Activated CD8-positive, alpha-beta T cell treated with anti-CD3 and anti-CD28 coated beads for 36 hours (primary cell): Measurements from ENCODE around the gene SLC7A6. TPM values are rescaled to one million over a fixed set of nuclear protein-coding genes. Genes with fewer than 3 reads are reported as not detected.

Source experiments
- ATAC-seq: fragments of 200-7000 bp; cut with Tn5 transposase; one replicate; pipeline ENCODE4 v1.10.0; 2021; ENCODE audit warnings: mild to moderate bottlenecking, moderate library complexity
- CTCF ChIA-PET: fragments of 350-600 bp; sonication (Branson Sonifier 250); formaldehyde crosslinking; loops from one replicate; lab custom pipeline; 2021; ENCODE audit warnings: antibody characterized with exemption; lab: Charles Lee
- POLR2A ChIA-PET: fragments of 350-600 bp; sonication (Branson Sonifier 250); formaldehyde crosslinking; loops from one replicate; lab custom pipeline; 2021; ENCODE audit warnings: antibody characterized with exemption; lab: Charles Lee
- DNase-seq: peaks from one replicate; pipeline ENCODE4 v3.0.0-alpha.2; 2020
- H3K27ac Mint-ChIP-seq: one replicate; pipeline ENCODE4 v1.8.0; 2021; ENCODE audit warnings: mild to moderate bottlenecking, mixed read lengths
- H3K27me3 Mint-ChIP-seq: one replicate; pipeline ENCODE4 v1.8.0; 2021; ENCODE audit warnings: mixed read lengths
- H3K36me3 Mint-ChIP-seq: one replicate; pipeline ENCODE4 v1.8.0; 2021; ENCODE audit warnings: low read depth, mixed read lengths
- H3K4me1 Mint-ChIP-seq: one replicate; pipeline ENCODE4 v1.8.0; 2021; ENCODE audit warnings: low read depth, mixed read lengths
- H3K4me3 Mint-ChIP-seq: one replicate; pipeline ENCODE4 v1.8.0; 2021; ENCODE audit warnings: mild to moderate bottlenecking, moderate library complexity, mixed read lengths
- H3K9me3 Mint-ChIP-seq: one replicate; pipeline ENCODE4 v1.8.0; 2021; ENCODE audit warnings: mixed read lengths
- intact Hi-C: fragments of 100-400 bp; cut with micrococcal nuclease; formaldehyde crosslinking; loops from one replicate; pipeline ENCODE4 v1.10.0; 2022
- total RNA-seq, 2 experiments: library from RNA; stranded (reverse); gene quantifications; one replicate each; pipeline ENCODE4 v1.2.3, GENCODE V29; 2021
- TF ChIP-seq, protein P1 (sequence below): fragments of 200-600 bp; IDR thresholded peaks from one replicate; pipeline ENCODE4 v1.8.0; 2022; ENCODE audit warnings: antibody characterized with exemption, mild to moderate bottlenecking

The SLC7A6 gene
- total RNA-seq, 2 experiments from 2014 or later, result 73.8 to 76.9 TPM

DNA sequence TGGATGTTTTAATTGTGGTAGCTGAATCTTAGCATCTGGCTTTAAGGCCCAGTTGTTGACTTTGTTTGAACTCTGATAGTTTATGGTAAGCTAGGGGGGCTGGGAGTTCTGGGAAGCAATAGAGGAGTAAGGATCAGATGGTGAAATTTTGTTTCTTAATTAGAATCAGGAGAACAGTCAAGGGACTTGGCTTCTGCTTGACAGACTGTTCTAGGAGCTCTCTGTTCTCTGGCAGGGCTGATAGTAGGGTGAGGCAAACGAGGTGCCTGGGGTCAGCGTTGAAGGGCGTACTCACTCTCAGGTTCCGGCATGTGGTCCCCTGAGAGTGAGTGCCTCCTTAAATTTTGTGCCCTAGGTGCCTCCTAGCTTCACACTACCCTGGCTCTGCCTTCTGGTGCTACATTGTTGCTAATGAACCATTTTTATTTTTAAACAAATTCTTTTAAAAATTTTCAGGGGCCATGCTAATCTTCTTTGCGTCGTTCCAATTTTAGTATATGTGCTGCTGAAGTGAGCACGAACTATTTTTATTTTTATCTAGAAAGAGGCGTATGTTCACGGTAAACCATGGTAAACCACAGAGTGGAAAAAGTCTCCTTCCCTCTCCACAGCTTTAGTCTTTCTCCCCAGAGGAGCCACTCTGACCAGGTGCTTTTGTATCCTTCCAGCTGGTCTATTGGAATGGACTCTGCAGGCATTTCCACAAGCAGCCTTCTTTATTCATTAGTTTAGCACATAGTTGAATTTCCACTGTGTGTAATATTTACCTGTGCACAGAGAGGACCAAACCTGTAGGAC is 19.7 kb downstream of the SLC7A6 start:
- TF ChIP-seq, protein P1, sequence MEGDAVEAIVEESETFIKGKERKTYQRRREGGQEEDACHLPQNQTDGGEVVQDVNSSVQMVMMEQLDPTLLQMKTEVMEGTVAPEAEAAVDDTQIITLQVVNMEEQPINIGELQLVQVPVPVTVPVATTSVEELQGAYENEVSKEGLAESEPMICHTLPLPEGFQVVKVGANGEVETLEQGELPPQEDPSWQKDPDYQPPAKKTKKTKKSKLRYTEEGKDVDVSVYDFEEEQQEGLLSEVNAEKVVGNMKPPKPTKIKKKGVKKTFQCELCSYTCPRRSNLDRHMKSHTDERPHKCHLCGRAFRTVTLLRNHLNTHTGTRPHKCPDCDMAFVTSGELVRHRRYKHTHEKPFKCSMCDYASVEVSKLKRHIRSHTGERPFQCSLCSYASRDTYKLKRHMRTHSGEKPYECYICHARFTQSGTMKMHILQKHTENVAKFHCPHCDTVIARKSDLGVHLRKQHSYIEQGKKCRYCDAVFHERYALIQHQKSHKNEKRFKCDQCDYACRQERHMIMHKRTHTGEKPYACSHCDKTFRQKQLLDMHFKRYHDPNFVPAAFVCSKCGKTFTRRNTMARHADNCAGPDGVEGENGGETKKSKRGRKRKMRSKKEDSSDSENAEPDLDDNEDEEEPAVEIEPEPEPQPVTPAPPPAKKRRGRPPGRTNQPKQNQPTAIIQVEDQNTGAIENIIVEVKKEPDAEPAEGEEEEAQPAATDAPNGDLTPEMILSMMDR, result no peak
- Mint-ChIP-seq H3K4me3 (peak overlapping the region; percentile 46), H3K36me3 (peaks cover 72% of the 10 kb centered on the region), H3K27me3 (no peaks in the 10 kb centered on the region), H3K27ac (peak overlapping the region; percentile 95), H3K4me1 (peaks cover 84% of the 10 kb centered on the region), H3K9me3 (no peaks in the 10 kb centered on the region)
- intact Hi-C loops, result loop anchor here (2.0 kb wide), 1 partner anchor 13 kb away; no protein-coding TSS in a partner anchor
- ChIA-PET CTCF (interaction anchor here (0.7 to 18.9 kb wide), 9 partner anchors 10 to 221 kb away, joined by 3 to 260 read pairs (median 4); partner anchors contain the start of genes PRMT7, SLC7A6 and SLC7A6OS), POLR2A (interaction anchor here (0.8 to 6.1 kb wide), 15 partner anchors 9 to 134 kb away, joined by 3 to 27 read pairs (median 4); partner anchors contain the start of genes PLA2G15, PRMT7, SLC7A6 and SLC7A6OS)
- DNase-seq (peak; percentile 58), ATAC-seq (peak; percentile 45)

DNA sequence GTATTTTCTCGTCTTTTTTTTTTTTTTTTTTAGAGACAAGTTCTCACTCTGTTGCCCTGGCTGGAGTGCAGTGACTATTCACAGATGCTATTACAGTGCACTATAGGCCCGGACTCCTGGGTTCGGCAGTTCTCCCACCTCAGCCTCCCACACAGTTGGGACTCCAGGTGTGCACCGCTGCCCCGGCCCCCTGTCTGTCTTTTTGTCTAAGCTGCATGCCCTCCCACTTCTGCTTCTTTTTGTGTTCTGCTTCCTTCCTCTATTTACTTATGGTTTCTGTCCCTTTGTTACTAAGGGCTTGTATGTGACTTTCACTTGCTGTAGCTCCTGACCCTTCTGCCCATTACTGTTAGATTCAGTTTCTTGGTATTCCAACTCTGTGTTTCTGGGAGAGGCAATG is 20.5 kb downstream of the SLC7A6 start:
- Mint-ChIP-seq H3K27ac (peak overlapping the region; percentile 95), H3K36me3 (peaks cover 74% of the 10 kb centered on the region), H3K9me3 (no peaks in the 10 kb centered on the region), H3K4me3 (peak overlapping the region; percentile 46), H3K4me1 (peaks cover 87% of the 10 kb centered on the region), H3K27me3 (no peaks in the 10 kb centered on the region)
- ChIA-PET CTCF (interaction anchor here (0.7 to 18.9 kb wide), 8 partner anchors 10 to 96 kb away, joined by 3 to 260 read pairs (median 12); partner anchors contain the start of genes PRMT7, SLC7A6 and SLC7A6OS), POLR2A (interaction anchor here (0.8 to 6.1 kb wide), 10 partner anchors 9 to 48 kb away, joined by 3 to 27 read pairs (median 5); partner anchors contain the start of genes PLA2G15 and SLC7A6)
- intact Hi-C loops, result loop anchor here (2.0 kb wide), 1 partner anchor 14 kb away; no protein-coding TSS in a partner anchor
- TF ChIP-seq, protein P1, result no peak
- ATAC-seq (peak; percentile 1), DNase-seq (peak; percentile 45)

DNA sequence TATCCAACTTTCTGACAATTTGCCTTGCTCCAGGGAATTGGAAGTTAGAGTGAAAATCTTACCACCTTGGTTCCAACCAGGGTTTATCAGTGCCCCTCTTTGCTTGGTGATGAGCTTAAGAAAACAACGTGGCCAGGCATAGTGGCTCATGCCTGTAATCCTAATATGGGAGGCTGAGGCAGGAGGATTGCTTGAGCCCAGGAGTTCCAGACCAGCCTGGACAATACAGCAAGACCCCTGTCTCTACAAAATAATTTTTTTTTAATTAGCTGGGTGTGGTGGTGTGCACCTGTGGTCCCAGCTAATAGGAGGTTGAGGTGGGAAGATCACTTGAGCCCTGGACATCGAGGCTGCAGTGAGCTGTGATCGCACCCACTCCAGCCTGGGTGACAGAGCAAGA is 21.4 kb downstream of the SLC7A6 start:
- DNase-seq (no peak), ATAC-seq (no peak)
- ChIA-PET CTCF (interaction anchor here (0.7 to 18.9 kb wide), 9 partner anchors 9 to 192 kb away, joined by 3 to 260 read pairs (median 4); partner anchors contain the start of gene SLC7A6), POLR2A (interaction anchor here (0.6 to 6.1 kb wide), 14 partner anchors 9 to 566 kb away, joined by 3 to 27 read pairs (median 4); partner anchors contain the start of genes GFOD2, PLA2G15, PRMT7 and SLC7A6)
- Mint-ChIP-seq H3K27ac (peak overlapping the region; percentile 95), H3K27me3 (no peaks in the 10 kb centered on the region), H3K4me1 (peaks cover 90% of the 10 kb centered on the region), H3K36me3 (peaks cover 76% of the 10 kb centered on the region), H3K9me3 (no peaks in the 10 kb centered on the region), H3K4me3 (peak overlapping the region; percentile 70)
- TF ChIP-seq, protein P1, result no peak
- intact Hi-C loops, result loop anchor here (2.0 kb wide), 2 partner anchors 15 to 25 kb away; partner anchors contain the start of genes PRMT7 and SLC7A6OS

DNA sequence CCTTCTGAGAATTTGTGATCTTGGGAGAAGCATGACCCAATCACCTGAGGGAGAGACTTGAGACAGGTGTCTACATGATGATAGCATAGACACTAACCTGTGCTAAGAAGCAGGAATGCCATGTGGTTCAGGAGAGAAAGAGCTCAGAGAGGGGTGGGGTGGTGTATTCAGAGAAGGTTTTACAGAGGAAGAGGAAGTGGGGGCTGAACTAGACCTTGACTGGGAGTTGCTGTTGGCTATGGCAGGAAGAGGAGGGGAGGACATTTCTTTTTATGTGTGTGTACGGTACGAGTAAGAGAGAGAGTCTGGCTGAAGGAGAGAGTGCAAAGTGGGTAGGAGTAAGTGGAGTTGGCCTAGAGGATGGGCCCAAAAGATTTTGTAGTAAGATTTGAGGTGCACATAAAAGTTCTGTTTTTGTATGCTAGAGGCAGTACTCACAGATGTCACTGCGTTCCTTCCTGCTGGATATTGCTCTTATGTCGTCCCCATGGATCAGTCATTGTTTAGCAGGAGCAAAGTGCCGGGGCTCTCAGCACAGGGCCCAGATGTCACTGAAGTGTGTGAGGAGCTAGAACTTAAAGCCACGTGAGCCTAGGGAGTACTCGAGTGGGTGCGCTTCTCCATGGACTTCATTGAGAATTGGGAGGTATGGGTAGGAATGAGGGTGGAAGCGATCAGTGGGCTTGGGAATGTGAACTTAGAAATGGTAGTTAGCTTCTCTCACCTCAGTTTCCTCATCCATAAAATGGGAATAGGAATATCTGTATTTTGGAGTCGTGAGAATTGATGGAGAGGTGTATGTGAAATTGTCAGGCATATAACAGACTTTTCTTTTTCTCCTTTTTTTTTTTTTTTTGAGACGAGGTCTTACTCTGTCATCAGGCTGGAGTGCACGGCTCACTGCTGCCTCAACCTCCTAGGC is 22.1 kb downstream of the SLC7A6 start:
- DNase-seq, result no peak
- peaks cover 91% of the 10 kb centered on the region for H3K4me1 Mint-ChIP-seq

More for the DNA sequence above, 22.1 kb downstream of the SLC7A6 start:
- CTCF ChIA-PET, result interaction anchor here (1.1 to 18.9 kb wide), 6 partner anchors 12 to 193 kb away, joined by 3 to 260 read pairs (median 26); partner anchors contain the start of gene SLC7A6
- H3K9me3 Mint-ChIP-seq, result no peaks in the 10 kb centered on the region
- H3K27ac Mint-ChIP-seq, result peak overlapping the region; percentile 95
- H3K4me3 Mint-ChIP-seq, result peak overlapping the region; percentile 70
- ATAC-seq, result peak; percentile 10
- H3K36me3 Mint-ChIP-seq, result peaks cover 76% of the 10 kb centered on the region
- POLR2A ChIA-PET, result interaction anchor here (0.6 to 6.1 kb wide), 13 partner anchors 9 to 42 kb away, joined by 3 to 27 read pairs (median 5); partner anchors contain the start of genes PLA2G15, PRMT7, SLC7A6 and SLC7A6OS
- TF ChIP-seq, protein P1, result no peak
- no peaks in the 10 kb centered on the region for H3K27me3 Mint-ChIP-seq
- intact Hi-C loops, result loop anchor here (2.0 kb wide), 1 partner anchor 24 kb away; the partner anchor contains the start of genes PRMT7 and SLC7A6OS
